ENCODE results near the gene EXOC6B. TPM values are rescaled to one million over a fixed set of nuclear protein-coding genes. Genes with fewer than 3 reads are reported as not detected.

EXOC6B gene
- total RNA-seq, 2 experiments from 2014 or later = 16.9 to 17.5 TPM

DNA sequence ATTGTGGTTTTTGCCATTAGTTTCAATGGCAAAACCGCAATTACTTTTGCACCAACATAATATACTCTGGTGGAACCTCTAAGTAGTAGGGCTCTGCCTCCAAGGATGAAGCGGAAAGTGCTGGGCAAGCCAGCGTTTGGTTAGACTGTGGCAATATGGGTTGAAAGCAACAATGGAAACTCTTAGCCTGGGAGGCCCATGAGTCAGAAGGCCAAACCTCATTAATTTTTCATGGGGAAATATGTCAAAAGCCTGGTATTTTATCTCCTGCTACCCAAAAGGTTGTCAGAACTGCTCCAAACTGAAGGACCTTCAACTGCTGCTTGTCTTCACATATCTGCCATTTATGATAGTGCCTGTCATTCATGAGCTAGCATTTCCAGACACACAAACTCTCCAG, 499.1 kb downstream of the EXOC6B start:
- no peak overlapping the region for H3K27ac Mint-ChIP-seq
- ATAC-seq (ENCODE audit: poor library complexity) (no peak), DNase-seq (no peak)
- H3K4me1 Mint-ChIP-seq (ENCODE audit: low read depth) = no peaks in the 10 kb centered on the region
- Histone ChIP-seq H3K4me3 (ENCODE audit: low read length) (no peak overlapping the region), H3K27ac (ENCODE audit: low read depth in 1 of 2, low read length in 2 of 2) (no peak overlapping the region), H3K4me1 (ENCODE audit: insufficient read depth, low read length) (no peaks in the 10 kb centered on the region), H3K36me3 (ENCODE audit: insufficient read depth, low read length) (no peaks in the 10 kb centered on the region), H3K27me3 (ENCODE audit: control insufficient read depth in 1 of 2, insufficient read depth in 2 of 2, low read length in 2 of 2) (no peaks in the 10 kb centered on the region), H3K9me3 (ENCODE audit: control insufficient read depth in 1 of 2, insufficient read depth in 1 of 2, low read length in 2 of 2) (no peaks in the 10 kb centered on the region)
- no peak overlapping the region for H3K4me3 Mint-ChIP-seq
- POLR2A ChIA-PET = no interaction called here
- CTCF ChIA-PET = no interaction called here
- H3K36me3 Mint-ChIP-seq (ENCODE audit: low read depth) = no peaks in the 10 kb centered on the region
- intact Hi-C loops (cut with DNase I, micrococcal nuclease) = no loop called here
- TF ChIP-seq, protein P1, sequence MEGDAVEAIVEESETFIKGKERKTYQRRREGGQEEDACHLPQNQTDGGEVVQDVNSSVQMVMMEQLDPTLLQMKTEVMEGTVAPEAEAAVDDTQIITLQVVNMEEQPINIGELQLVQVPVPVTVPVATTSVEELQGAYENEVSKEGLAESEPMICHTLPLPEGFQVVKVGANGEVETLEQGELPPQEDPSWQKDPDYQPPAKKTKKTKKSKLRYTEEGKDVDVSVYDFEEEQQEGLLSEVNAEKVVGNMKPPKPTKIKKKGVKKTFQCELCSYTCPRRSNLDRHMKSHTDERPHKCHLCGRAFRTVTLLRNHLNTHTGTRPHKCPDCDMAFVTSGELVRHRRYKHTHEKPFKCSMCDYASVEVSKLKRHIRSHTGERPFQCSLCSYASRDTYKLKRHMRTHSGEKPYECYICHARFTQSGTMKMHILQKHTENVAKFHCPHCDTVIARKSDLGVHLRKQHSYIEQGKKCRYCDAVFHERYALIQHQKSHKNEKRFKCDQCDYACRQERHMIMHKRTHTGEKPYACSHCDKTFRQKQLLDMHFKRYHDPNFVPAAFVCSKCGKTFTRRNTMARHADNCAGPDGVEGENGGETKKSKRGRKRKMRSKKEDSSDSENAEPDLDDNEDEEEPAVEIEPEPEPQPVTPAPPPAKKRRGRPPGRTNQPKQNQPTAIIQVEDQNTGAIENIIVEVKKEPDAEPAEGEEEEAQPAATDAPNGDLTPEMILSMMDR (IDR thresholded peaks at IDR 0.05) = no peak
- H3K27me3 Mint-ChIP-seq = no peaks in the 10 kb centered on the region
- peaks cover 5% of the 10 kb centered on the region for H3K9me3 Mint-ChIP-seq

GRCh38 chr2:72325592-72326422, 500.0 kb downstream of the EXOC6B start:
- no peaks in the 10 kb centered on the region for H3K4me1 ChIP-seq (ENCODE audit: insufficient read depth, low read length)
- TF ChIP-seq, protein P1 (IDR thresholded peaks at IDR 0.05) = no peak
- H3K9me3 ChIP-seq (ENCODE audit: control insufficient read depth in 1 of 2, insufficient read depth in 1 of 2, low read length in 2 of 2) = no peaks in the 10 kb centered on the region
- Mint-ChIP-seq H3K27me3 (no peaks in the 10 kb centered on the region), H3K4me3 (no peak overlapping the region), H3K36me3 (ENCODE audit: low read depth) (no peaks in the 10 kb centered on the region), H3K27ac (no peak overlapping the region), H3K9me3 (peaks cover 5% of the 10 kb centered on the region), H3K4me1 (ENCODE audit: low read depth) (no peaks in the 10 kb centered on the region)
- H3K4me3 ChIP-seq (ENCODE audit: low read length) = no peak overlapping the region
- POLR2A ChIA-PET = no interaction called here
- CTCF ChIA-PET = no interaction called here
- intact Hi-C loops (cut with DNase I, micrococcal nuclease) = no loop called here
- H3K27ac ChIP-seq (ENCODE audit: low read depth in 1 of 2, low read length in 2 of 2) = no peak overlapping the region
- no peak for ATAC-seq (ENCODE audit: poor library complexity)
- no peaks in the 10 kb centered on the region for H3K27me3 ChIP-seq (ENCODE audit: control insufficient read depth in 1 of 2, insufficient read depth in 2 of 2, low read length in 2 of 2)
- H3K36me3 ChIP-seq (ENCODE audit: insufficient read depth, low read length) = no peaks in the 10 kb centered on the region
- no peak for DNase-seq

DNA sequence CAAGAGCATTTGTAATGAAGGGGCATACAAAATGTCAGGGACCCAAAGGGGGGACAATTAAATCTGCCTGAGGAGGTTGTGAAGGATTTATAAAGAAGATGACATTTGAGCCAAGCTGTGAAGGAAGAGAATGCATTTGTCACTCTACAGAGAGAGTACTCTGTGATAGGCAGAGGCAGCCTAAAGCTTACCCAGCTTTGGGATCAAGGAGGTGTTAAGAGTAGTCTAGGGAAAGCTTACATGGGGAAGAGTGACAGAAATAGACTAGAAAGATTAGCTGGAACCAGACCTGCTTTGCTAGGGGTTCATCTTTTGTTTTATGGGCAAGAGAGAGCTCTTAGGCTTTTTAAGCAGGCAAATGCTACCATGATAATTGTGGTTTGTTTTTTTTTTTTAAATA, 509.1 kb downstream of the EXOC6B start:
- H3K27me3 ChIP-seq (ENCODE audit: control insufficient read depth in 1 of 2, insufficient read depth in 2 of 2, low read length in 2 of 2) = no peaks in the 10 kb centered on the region
- H3K27ac ChIP-seq (ENCODE audit: low read depth in 1 of 2, low read length in 2 of 2) = no peak overlapping the region
- Mint-ChIP-seq H3K27me3 (no peaks in the 10 kb centered on the region), H3K36me3 (ENCODE audit: low read depth) (no peaks in the 10 kb centered on the region), H3K4me3 (no peak overlapping the region), H3K27ac (no peak overlapping the region), H3K4me1 (ENCODE audit: low read depth) (no peaks in the 10 kb centered on the region), H3K9me3 (peaks cover 3% of the 10 kb centered on the region)
- no peaks in the 10 kb centered on the region for H3K9me3 ChIP-seq (ENCODE audit: control insufficient read depth in 1 of 2, insufficient read depth in 1 of 2, low read length in 2 of 2)
- ChIA-PET POLR2A (no interaction called here), CTCF (no interaction called here)
- no peak for ATAC-seq (ENCODE audit: poor library complexity)
- TF ChIP-seq, protein P1 (IDR thresholded peaks at IDR 0.05) = no peak
- H3K4me3 ChIP-seq (ENCODE audit: low read length) = no peak overlapping the region
- no peak for DNase-seq
- no peaks in the 10 kb centered on the region for H3K4me1 ChIP-seq (ENCODE audit: insufficient read depth, low read length)
- intact Hi-C loops (cut with DNase I, micrococcal nuclease) = no loop called here
- no peaks in the 10 kb centered on the region for H3K36me3 ChIP-seq (ENCODE audit: insufficient read depth, low read length)
